GM13977 (cell line): Measurements from ENCODE around the gene HOXD9.

Experiments used
- DNase-seq: peaks from one replicate; pipeline ENCODE4 v3.0.0; 2012; ENCODE audit warnings: low spot score
- in situ Hi-C: fragments of 300-500 bp; cut with MboI; formaldehyde crosslinking; loops from one replicate; pipeline ENCODE4 v1.12.0; 2022; ENCODE audit warnings: low sequenced_read_pairs, low pct_unique_long_range_greater_than_20kb, mixed read lengths, inconsistent platforms; ENCODE audit not compliant: unreplicated experiment
- TF ChIP-seq, protein P1 (sequence below): IDR thresholded peaks from 2 replicates; pipeline ENCODE4 v1.5.1; 2012; ENCODE audit warnings: mild to moderate bottlenecking, control low read depth; ENCODE audit not compliant: insufficient read depth; ENCODE audit errors: extremely low read depth, missing control alignments

HOXD9 gene

DNA sequence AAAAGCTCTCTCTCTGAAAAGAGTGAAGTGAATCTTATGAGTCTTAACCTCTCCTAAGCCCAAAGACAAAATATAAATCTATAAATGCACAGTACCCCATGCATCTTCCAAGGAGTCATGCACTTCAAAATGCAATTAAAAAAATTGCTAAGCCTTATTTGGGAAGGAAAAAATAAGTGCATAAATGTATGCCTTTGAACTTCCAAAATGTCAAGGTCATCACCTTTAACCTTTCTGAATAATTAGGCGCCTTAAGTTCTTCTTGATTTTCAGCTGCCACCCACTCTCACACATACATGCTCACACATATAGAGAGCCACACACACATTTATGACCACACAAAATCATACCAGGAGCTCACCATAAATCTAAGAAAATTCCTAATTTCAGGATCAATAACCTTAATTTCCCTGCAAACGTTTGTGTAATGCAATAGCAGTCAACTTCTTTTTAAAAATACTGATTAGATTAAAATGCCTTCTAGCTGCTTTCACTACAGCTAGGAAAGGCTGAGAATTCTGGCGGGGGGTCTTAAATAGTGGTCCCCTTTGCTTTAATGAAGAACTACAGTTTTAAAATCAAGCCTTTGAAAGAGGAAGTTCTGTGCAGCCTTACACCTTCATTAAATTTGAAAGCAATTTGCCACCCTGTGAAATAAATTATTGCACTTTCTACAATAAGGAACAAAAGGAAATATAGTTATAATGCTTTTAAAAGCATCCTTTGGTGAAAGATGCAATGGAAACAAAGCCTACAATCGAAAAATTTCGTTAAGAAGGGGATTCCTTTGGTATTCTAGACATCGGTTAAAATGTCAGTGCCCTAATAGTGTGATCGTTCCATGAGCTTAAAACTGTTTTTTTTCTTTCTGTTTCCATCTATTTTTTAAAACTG is 11.9 kb upstream of the HOXD9 start:
- DNase-seq = no peak
- in situ Hi-C loops = loop anchor here (25.0 kb wide), 1 partner anchor 748 kb away; no protein-coding TSS in a partner anchor
- TF ChIP-seq, protein P1, sequence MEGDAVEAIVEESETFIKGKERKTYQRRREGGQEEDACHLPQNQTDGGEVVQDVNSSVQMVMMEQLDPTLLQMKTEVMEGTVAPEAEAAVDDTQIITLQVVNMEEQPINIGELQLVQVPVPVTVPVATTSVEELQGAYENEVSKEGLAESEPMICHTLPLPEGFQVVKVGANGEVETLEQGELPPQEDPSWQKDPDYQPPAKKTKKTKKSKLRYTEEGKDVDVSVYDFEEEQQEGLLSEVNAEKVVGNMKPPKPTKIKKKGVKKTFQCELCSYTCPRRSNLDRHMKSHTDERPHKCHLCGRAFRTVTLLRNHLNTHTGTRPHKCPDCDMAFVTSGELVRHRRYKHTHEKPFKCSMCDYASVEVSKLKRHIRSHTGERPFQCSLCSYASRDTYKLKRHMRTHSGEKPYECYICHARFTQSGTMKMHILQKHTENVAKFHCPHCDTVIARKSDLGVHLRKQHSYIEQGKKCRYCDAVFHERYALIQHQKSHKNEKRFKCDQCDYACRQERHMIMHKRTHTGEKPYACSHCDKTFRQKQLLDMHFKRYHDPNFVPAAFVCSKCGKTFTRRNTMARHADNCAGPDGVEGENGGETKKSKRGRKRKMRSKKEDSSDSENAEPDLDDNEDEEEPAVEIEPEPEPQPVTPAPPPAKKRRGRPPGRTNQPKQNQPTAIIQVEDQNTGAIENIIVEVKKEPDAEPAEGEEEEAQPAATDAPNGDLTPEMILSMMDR = no peak

DNA sequence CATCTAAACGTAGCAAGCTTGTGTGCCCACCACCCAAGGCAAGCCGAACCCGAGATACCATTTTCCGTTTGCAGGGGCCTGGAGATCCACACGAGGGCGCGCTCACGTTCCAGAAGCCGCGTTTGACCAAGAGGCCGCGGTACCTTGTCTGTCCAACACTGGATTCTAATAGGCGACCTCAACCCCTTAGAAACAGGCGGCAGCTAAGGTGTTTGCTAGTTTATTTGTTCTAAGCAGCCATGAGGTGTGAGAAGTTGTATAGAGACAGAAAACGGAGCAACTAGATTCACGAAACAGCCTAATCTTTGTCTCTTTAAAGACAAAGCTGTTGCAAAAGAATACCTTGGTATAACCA is 11.2 kb upstream of the HOXD9 start:
- peak; percentile 74 for DNase-seq
- TF ChIP-seq, protein P1 = peak; percentile 59
- in situ Hi-C loops = loop anchor here (25.0 kb wide), 1 partner anchor 749 kb away; no protein-coding TSS in a partner anchor

DNA sequence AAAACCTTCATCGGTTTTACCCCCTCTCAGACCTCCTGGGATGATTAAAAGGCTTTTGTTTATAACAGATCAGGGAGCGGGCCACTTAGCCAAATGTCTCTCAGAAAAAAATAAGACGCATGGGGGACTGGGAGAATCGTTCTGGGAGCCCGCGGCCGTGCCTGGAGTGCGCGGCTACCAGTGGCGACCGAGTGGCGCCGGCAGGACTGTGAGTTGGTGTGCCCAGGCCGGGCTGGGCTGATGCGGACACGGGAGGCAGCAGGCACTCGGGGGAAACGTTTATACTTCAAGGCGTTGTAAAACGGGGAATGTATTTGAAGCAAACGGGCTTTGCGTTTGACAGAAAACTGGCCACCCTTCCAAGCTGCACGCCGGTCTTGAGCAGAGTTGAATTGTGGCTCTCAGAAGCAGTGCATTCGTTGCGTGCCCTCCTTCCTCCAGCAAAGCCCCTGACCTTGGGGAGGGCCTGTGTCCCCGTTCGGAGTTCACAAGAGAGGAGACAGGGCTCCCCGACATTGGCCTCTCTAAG is 10.6 kb upstream of the HOXD9 start:
- DNase-seq = no peak
- in situ Hi-C loops = loop anchor here (25.0 kb wide), 1 partner anchor 750 kb away; no protein-coding TSS in a partner anchor
- TF ChIP-seq, protein P1 = no peak

DNA sequence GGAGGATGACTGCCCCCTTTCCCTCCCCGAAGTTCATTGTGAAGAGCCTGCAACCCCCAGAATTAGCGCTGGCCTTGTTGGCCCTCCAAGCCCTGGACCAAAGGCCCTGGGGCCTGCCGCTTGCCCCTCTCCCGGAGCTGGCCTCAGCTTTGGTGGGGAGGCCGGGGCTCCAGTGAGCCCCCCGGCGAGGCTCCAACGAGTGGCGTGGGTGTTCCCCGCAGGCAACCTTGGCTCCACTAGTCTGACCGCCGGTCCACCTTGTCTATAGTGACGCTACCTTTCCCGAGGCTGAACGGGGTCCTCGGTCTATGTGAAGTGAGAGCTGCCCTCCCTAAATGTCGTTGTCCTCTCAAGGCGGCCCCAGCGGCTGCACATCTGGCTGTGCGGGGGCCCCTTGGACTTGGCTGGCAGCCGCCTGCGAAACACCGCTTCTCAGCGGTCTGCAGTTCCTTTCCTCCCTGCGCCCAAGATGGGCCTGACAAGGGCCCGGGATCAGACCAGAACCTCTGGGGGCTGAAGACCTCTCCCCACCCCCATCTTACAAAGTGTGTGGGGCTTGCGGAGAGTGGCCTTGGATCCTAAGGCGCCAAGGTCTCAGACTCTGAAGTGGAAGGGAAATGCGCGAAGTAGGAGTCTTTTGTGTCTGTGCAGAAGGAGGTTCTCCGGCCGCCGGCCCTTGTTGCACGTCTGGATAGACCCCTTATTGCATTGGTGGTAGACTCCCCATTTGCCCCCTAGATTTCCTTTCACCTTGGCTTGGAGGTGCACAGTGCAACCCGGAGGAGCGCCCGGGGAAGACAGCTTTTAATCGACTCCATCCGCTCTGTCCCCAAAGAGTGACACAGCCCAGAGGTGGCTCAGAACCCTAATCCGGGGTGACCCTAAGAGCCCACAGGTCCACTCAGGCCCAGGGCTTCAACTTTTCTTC is 9.9 kb upstream of the HOXD9 start:
- no peak for DNase-seq
- in situ Hi-C loops = loop anchor here (25.0 kb wide), 1 partner anchor 750 kb away; no protein-coding TSS in a partner anchor
- TF ChIP-seq, protein P1 = no peak

DNA sequence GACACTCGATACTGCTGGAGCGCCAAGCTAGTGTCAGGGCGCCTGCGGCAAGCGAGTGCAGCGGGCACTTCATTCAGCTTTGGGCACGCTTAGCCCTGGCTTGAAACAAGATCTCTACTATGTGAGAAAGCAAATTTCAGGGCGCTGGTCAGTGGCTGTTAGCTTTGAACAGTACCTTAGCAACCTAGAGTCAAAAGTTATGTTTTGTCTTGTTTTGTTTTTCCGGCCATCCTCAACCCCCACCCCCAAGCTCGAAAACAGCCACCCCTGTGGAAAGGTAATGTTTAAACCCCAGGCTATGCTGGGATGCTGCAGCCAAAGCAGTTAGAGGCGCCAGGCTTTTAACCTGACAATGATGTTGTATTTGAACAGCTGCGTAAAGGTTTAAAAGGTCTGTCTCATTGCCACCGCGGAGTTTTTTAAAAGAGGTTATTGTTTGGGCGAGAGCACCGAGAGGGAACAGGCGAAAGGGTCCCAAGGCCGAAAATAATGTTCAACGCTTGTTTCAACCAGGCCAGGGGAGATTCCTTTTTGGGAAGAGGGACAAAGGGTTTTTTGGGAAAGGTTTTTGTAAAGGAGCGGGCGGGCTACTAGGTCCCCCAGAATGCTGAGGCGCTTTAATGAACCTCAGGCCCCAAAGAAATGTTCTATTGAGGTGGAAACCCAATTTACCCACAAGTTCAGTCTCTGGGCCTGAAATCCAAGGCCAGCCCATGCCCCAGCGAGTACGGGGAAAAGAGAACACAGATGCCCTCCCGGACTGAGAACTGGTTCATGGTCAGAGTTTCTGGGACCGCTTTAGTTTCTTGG is 8.2 kb upstream of the HOXD9 start:
- DNase-seq = no peak
- TF ChIP-seq, protein P1 = no peak
- in situ Hi-C loops = loop anchor here (25.0 kb wide), 1 partner anchor 752 kb away; no protein-coding TSS in a partner anchor
